NCI-H226 (cell line): ENCODE results near the gene FAM222A.

Experiments used
- DNase-seq: peaks from one replicate; pipeline ENCODE4 v3.0.0-alpha.2; 2015

Gene FAM222A

GRCh38 chr12:109713187-109714070 is at the start of gene FAM222A:
TSS of gene FAM222A (plus strand) at chr12:109713825. CDS start at chr12:109744147, 30,322 bp downstream.
- DNase-seq = peak; percentile 91

- DNase-seq = no peak
Measured at GRCh38 chr12:109664402-109664801, 49.2 kb upstream of the FAM222A start.

- DNase-seq = no peak
Measured at GRCh38 chr12:109666068-109666467, 47.6 kb upstream of the FAM222A start.

GRCh38 chr12:109670731-109671130 is 42.9 kb upstream of the FAM222A start:
- no peak for DNase-seq

GRCh38 chr12:109671502-109671901 is 42.1 kb upstream of the FAM222A start:
- DNase-seq = no peak

- no peak for DNase-seq
Measured at GRCh38 chr12:109673379-109673778, 40.2 kb upstream of the FAM222A start.

- DNase-seq = no peak
Measured at GRCh38 chr12:109673884-109674283, 39.7 kb upstream of the FAM222A start.

GRCh38 chr12:109675411-109675810 is 38.2 kb upstream of the FAM222A start:
- DNase-seq = no peak

GRCh38 chr12:109677279-109677691 is 36.3 kb upstream of the FAM222A start:
- no peak for DNase-seq

GRCh38 chr12:109678719-109679118 is 34.9 kb upstream of the FAM222A start:
- no peak for DNase-seq

- DNase-seq = no peak
Measured at GRCh38 chr12:109679501-109680263, 33.9 kb upstream of the FAM222A start.

GRCh38 chr12:109680264-109681005 is 33.2 kb upstream of the FAM222A start:
- no peak for DNase-seq

- no peak for DNase-seq
Measured at GRCh38 chr12:109681986-109682707, 31.5 kb upstream of the FAM222A start.

GRCh38 chr12:109682708-109683060 is 30.9 kb upstream of the FAM222A start:
- DNase-seq = no peak

GRCh38 chr12:109683316-109683715 is 30.3 kb upstream of the FAM222A start:
- no peak for DNase-seq

- no peak for DNase-seq
Measured at GRCh38 chr12:109685574-109686447, 27.8 kb upstream of the FAM222A start.

- no peak for DNase-seq
Measured at GRCh38 chr12:109686523-109686922, 27.1 kb upstream of the FAM222A start.

GRCh38 chr12:109687250-109687649 is 26.4 kb upstream of the FAM222A start:
- no peak for DNase-seq

GRCh38 chr12:109689426-109689825 is 24.2 kb upstream of the FAM222A start:
- no peak for DNase-seq

GRCh38 chr12:109693160-109693559 is 20.5 kb upstream of the FAM222A start:
- DNase-seq = no peak
